Chondrocyte (in vitro differentiated cells): ENCODE measurements around the gene RAG2. TPM values are rescaled to one million over a fixed set of nuclear protein-coding genes. Genes with fewer than 3 reads are reported as not detected.
A peak's percentile ranks its signal among the peaks of the same experiment; 100 is the strongest.

ENCODE experiments used
- DNase-seq: peaks from one replicate; pipeline ENCODE4 v3.0.0; 2021; ENCODE audit warnings: mixed read lengths, low spot score
- H3K27ac Mint-ChIP-seq: one replicate; pipeline ENCODE4 v1.8.0; 2021; ENCODE audit warnings: mild to moderate bottlenecking, moderate library complexity, mixed read lengths; ENCODE audit not compliant: unreplicated experiment
- H3K27me3 Mint-ChIP-seq: 2 replicates; pipeline ENCODE4 v1.8.0; 2021; ENCODE audit warnings: low read depth, mixed read lengths
- H3K36me3 Mint-ChIP-seq: 2 replicates; pipeline ENCODE4 v1.8.0; 2021; ENCODE audit warnings: low read depth, mixed read lengths
- H3K4me1 Mint-ChIP-seq: 2 replicates; pipeline ENCODE4 v1.8.0; 2021; ENCODE audit warnings: low read depth, mild to moderate bottlenecking, mixed read lengths
- H3K4me3 Mint-ChIP-seq: one replicate; pipeline ENCODE4 v1.8.0; 2021; ENCODE audit warnings: mild to moderate bottlenecking, moderate library complexity, mixed read lengths; ENCODE audit not compliant: unreplicated experiment
- H3K9me3 Mint-ChIP-seq: 2 replicates; pipeline ENCODE4 v1.8.0; 2021; ENCODE audit warnings: low read depth, mixed read lengths
- CTCF ChIP-seq: fragments of 200-600 bp; sonication (generic); IDR thresholded peaks from 2 replicates; pipeline ENCODE4 v1.5.0; 2021; ENCODE audit warnings: antibody characterized with exemption, mild to moderate bottlenecking, moderate library complexity
- total RNA-seq: library from RNA; stranded (reverse); gene quantifications from 3 replicates; pipeline ENCODE4 v1.2.1, GENCODE V29; 2021

Gene RAG2
- total RNA-seq, 1 donor from 2014 or later, result not detected

GRCh38 chr11:36577859-36578258 lies 20.2 kb downstream of the RAG2 start:
- Mint-ChIP-seq H3K27me3 (no peaks in the 10 kb centered on the region), H3K4me1 (peaks cover 29% of the 10 kb centered on the region), H3K4me3 (peak overlapping the region; percentile 24), H3K9me3 (no peaks in the 10 kb centered on the region), H3K27ac (peak overlapping the region; percentile 86), H3K36me3 (peaks cover 3% of the 10 kb centered on the region)
- no peak for DNase-seq
- TF ChIP-seq CTCF, result no peak

- Mint-ChIP-seq H3K27ac (peak overlapping the region; percentile 86), H3K36me3 (peaks cover 3% of the 10 kb centered on the region), H3K27me3 (peaks cover under 1% of the 10 kb centered on the region), H3K9me3 (no peaks in the 10 kb centered on the region), H3K4me3 (peak overlapping the region; percentile 24), H3K4me1 (peaks cover 29% of the 10 kb centered on the region)
- TF ChIP-seq CTCF, result no peak
- no peak for DNase-seq
These were observed 20.7 kb downstream of the RAG2 start for GRCh38 chr11:36577373-36577772.

GRCh38 chr11:36574486-36574885 lies 23.6 kb downstream of the RAG2 start:
- peaks cover 20% of the 10 kb centered on the region for H3K27me3 Mint-ChIP-seq
- H3K9me3 Mint-ChIP-seq, result no peaks in the 10 kb centered on the region
- peaks cover 29% of the 10 kb centered on the region for H3K4me1 Mint-ChIP-seq
- H3K4me3 Mint-ChIP-seq, result no peak overlapping the region
- H3K36me3 Mint-ChIP-seq, result peaks cover 2% of the 10 kb centered on the region
- H3K27ac Mint-ChIP-seq, result no peak overlapping the region
- no peak for TF ChIP-seq CTCF
- no peak for DNase-seq

- Mint-ChIP-seq H3K4me1 (peaks cover 5% of the 10 kb centered on the region), H3K27me3 (peaks cover 53% of the 10 kb centered on the region), H3K9me3 (no peaks in the 10 kb centered on the region), H3K36me3 (peaks cover under 1% of the 10 kb centered on the region), H3K27ac (no peak overlapping the region), H3K4me3 (no peak overlapping the region)
- no peak for TF ChIP-seq CTCF
- DNase-seq, result no peak
These were observed 28.9 kb downstream of the RAG2 start for GRCh38 chr11:36569095-36569494.

- Mint-ChIP-seq H3K36me3 (no peaks in the 10 kb centered on the region), H3K27ac (no peak within 1 kb of the TSS), H3K4me3 (no peak within 1 kb of the TSS), H3K9me3 (no peaks in the 10 kb centered on the region), H3K4me1 (peaks cover 5% of the 10 kb centered on the region), H3K27me3 (peaks cover 54% of the 10 kb centered on the region)
- DNase-seq, result no peak
- TF ChIP-seq CTCF, result no peak
These were observed 30.3 kb downstream of the RAG2 start, which contains the start of gene RAG1 for GRCh38 chr11:36567694-36568093. Gene RAG1, plus strand, starts transcription at chr11:36568007. Its CDS starts 5,298 bp downstream, at chr11:36573305.
